GM21447 (cell line): ENCODE measurements around the gene BCKDHA.
"Not testable (repeated sequence)": the region's sequence is repeated elsewhere in the genome, so short reads cannot be mapped to it uniquely, and the experiment has no call there.

Experiments
- ATAC-seq: cut with Tn5 transposase; IDR thresholded peaks from one replicate; pipeline ENCODE4 v1.9.1; 2021; ENCODE audit not compliant: unreplicated experiment

BCKDHA gene

GRCh38 chr19:41402010-41402409 lies 4.4 kb downstream of the BCKDHA start:
- ATAC-seq, result no peak

DNA sequence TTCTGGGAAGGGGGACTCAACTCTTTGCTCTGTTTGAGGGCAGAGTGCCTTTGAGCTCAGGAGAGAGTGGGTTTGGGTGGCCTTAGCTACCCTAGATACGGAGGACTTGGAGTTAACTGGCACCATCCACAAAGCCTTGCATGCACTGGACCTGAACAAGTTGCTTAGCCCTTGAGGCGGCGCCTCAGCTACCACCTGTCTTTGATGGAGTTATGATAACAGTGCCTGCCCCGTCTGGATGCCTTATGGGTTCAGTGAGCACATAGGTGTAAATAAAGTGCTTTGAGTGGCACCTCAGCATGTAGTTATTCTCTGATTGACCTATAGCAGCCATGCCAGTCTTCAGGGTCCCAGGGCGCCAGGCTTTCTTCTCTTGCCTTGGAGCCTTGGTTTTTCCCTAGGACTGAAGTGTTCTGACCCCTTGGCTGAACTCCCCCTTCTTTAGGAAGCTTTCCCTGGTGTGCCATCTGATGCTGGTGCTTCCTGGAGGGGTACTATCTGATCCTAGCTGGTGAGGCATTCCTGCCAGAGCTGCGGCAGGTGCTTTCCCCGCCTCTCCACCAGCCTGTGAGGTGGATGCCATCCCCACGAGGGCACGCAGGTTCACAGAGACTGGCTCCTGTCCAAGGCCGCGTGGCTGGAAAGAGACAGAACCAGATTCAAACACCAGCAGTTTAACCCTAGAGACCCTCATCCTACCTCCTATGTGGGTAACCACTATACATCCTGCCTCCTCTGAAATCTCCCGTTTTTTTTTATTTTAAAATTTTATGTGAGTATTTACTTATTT lies 5.8 kb downstream of the BCKDHA start:
- no peak for ATAC-seq

DNA sequence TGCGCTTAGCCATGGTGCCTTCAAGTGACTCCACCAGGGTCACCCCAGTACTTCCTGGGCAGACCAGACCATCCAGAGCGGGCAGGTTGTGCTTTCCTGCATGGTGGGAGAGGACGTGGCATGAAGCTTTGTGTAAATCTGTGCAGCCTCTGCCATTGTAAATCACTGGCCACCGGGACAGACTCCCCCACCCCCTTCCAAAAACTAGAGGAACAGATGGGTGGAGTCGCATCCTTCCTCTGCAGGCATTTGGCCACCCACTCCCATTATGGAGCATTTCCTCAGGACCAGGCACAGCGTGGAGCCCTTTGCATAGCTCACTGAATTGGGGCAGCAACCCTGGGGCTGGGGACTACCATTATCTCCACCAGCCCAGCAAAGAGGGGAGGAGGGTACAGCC lies 8.2 kb downstream of the BCKDHA start:
- no peak for ATAC-seq

GRCh38 chr19:41407271-41407670 lies 9.7 kb downstream of the BCKDHA start:
- ATAC-seq, result no peak

DNA sequence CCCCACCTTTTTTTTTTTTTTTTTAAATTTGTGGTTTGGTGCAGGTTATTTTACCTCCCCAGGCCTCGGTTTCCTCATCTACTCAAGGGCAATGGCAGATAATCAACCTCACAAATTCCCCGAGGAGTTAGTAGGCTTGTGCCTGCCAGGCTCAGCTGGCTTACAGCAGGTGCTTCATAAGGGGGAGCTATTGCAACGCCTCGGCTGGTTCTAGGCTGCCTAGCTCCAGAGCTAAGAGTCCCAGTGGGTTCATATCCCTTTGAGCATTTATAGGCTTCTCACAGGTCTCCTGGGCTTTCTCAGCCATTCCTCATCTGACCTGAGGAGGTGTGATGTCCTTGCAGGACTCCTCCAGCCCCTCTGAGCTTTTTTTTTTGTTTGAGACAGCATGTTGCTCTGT lies 10.6 kb downstream of the BCKDHA start:
- ATAC-seq, result no peak

DNA sequence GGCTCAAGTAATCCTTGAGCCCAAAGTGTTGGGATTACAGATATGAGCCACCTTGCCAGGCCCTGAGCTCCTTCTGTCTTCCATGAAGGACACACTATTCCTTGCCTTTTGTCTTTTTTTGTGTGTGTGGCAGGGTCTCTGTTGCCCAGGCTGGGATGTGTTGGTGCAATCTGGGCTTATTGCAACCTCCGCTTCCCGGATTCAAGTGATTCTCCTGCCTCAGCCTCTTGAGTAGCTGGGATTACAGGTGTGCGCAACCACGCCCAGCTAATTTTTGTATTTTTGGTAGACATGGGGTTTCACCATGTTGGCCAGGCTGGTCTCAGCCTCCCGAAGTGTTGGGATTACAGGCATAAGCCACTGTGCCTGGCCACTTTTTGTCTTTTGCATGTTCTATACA lies 11.2 kb downstream of the BCKDHA start:
- not testable (repeated sequence) for ATAC-seq

- no peak for ATAC-seq
These were observed 11.7 kb downstream of the BCKDHA start for GRCh38 chr19:41409288-41409687.

DNA sequence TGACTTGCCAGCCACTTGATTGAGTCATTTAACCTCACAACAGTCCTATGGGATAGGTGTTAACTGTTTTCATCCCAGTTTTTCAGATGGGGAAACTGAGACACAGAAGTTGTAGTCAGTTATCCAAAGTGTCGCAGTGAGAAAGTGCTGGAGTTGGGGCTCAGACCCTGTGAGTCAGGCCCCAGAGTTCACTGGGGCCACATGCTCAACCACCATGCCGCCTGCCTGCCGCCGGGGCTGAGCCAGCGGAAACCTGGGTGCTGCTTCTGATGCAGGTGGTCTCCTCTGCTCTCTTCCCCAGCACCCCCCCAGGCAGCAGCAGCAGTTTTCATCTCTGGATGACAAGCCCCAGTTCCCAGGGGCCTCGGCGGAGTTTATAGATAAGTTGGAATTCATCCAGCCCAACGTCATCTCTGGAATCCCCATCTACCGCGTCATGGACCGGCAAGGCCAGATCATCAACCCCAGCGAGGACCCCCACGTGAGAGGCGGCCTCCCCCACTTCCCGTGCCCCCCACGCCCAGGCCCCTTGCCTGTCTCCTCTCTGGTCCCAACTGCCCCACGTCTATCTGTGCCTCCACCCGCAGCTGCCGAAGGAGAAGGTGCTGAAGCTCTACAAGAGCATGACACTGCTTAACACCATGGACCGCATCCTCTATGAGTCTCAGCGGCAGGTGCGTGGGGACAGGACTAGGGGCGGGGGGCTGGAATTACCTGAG lies 12.9 kb downstream of the BCKDHA start:
- no peak for ATAC-seq

GRCh38 chr19:41411100-41411967 lies 13.7 kb downstream of the BCKDHA start:
- no peak for ATAC-seq

DNA sequence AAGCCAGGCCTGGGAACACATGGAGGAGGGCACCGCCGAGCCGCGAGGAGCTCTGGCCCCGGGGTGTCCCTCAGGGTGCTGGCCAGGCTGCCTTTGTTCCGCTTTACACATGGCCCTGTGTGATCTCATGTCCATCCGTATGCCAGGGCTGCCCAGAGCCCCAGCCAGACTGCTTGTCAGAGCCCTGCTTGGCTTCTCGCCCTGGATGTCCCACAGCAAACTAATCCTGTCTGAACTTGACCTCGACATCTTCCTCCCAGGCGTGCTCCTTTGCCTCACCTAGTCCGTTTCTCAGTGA lies 14.3 kb downstream of the BCKDHA start:
- ATAC-seq, result no peak

DNA sequence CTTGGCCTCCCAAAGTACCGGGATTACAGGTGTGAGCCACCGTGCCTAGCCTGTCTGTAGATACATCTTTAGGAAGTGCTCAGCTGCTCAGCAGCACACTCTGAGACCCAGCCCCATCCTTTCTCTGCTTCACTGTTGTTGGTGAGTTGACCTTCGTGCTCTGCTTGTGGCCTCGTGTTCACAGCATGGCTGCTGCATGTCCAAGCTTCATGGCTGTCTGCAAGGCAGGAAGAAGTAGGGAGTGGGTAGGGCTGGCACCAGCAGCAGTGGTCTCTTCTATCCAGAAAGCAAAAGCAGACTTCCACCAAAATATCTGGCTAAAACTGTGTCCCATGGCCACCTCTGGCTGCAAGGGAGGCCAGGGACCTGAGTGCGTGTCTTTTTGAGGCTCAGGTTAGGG lies 15.3 kb downstream of the BCKDHA start:
- ATAC-seq, result no peak

GRCh38 chr19:41413947-41414346 lies 16.3 kb downstream of the BCKDHA start:
- no peak for ATAC-seq

DNA sequence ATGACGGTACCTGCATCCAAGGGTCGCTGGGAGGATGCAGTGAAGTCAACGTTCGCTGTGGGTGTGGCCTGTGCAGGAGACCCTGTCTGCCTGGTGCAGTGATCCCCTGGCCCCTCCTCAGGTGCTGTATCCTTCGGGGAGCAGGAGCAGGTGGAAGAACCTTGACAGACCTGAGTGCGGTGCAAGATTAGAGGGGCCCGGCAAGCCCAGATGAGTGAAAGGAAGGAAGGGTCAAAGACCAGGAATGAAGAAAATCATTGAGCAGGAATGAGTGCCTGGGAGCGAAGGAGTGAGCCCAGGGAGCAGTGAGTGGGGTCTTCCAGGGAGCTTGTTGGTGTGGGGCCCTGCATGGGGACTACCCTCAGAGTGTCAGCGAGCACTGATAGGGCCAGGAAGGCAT lies 16.8 kb downstream of the BCKDHA start:
- no peak for ATAC-seq

- no peak for ATAC-seq
These were observed 17.5 kb downstream of the BCKDHA start for GRCh38 chr19:41415154-41415571.

GRCh38 chr19:41416194-41416674 lies 18.6 kb downstream of the BCKDHA start:
- ATAC-seq, result no peak

- ATAC-seq, result no peak
These were observed 22.7 kb downstream of the BCKDHA start for GRCh38 chr19:41420101-41420880.

GRCh38 chr19:41421314-41421713 lies 23.7 kb downstream of the BCKDHA start:
- ATAC-seq, result no peak

- no peak for ATAC-seq
These were observed 24.4 kb downstream of the BCKDHA start for GRCh38 chr19:41421973-41422372.

GRCh38 chr19:41422456-41422855 lies 24.8 kb downstream of the BCKDHA start:
- no peak for ATAC-seq

GRCh38 chr19:41422955-41423354 lies 25.3 kb downstream of the BCKDHA start:
- ATAC-seq, result no peak
